Neural crest cell (in vitro differentiated cells): ENCODE measurements around the gene KCTD17. TPM values are rescaled to one million over a fixed set of nuclear protein-coding genes. Genes with fewer than 3 reads are reported as not detected.

Experiments
- DNase-seq: peaks from one replicate; pipeline ENCODE4 v3.0.0; 2021; ENCODE audit warnings: low read depth, mixed read lengths, low spot score
- H3K27ac Mint-ChIP-seq: one replicate; pipeline ENCODE4 v1.8.0; 2021; ENCODE audit warnings: mild to moderate bottlenecking, mixed read lengths; ENCODE audit not compliant: unreplicated experiment
- H3K27me3 Mint-ChIP-seq: 2 replicates; pipeline ENCODE4 v1.8.0; 2021; ENCODE audit warnings: low read depth, mild to moderate bottlenecking, mixed read lengths
- H3K36me3 Mint-ChIP-seq: 2 replicates; pipeline ENCODE4 v1.8.0; 2021; ENCODE audit warnings: low read depth, mild to moderate bottlenecking, mixed read lengths
- H3K4me1 Mint-ChIP-seq: 2 replicates; pipeline ENCODE4 v1.8.0; 2021; ENCODE audit warnings: mixed read lengths
- H3K4me3 Mint-ChIP-seq: one replicate; pipeline ENCODE4 v1.8.0; 2021; ENCODE audit warnings: mild to moderate bottlenecking, mixed read lengths
- H3K9me3 Mint-ChIP-seq: 2 replicates; pipeline ENCODE4 v1.8.0; 2021; ENCODE audit warnings: mixed read lengths
- total RNA-seq: library from RNA; stranded (reverse); gene quantifications from 2 replicates; pipeline ENCODE4 v1.2.1, GENCODE V29; 2021
- TF ChIP-seq, protein P1 (sequence below): fragments of 200-600 bp; sonication (generic); conservative IDR thresholded peaks from 2 replicates; pipeline ENCODE4 v1.5.0; 2021; ENCODE audit warnings: antibody characterized with exemption, mild to moderate bottlenecking

Gene KCTD17
- total RNA-seq, 1 donor from 2014 or later: 95.8 TPM

DNA sequence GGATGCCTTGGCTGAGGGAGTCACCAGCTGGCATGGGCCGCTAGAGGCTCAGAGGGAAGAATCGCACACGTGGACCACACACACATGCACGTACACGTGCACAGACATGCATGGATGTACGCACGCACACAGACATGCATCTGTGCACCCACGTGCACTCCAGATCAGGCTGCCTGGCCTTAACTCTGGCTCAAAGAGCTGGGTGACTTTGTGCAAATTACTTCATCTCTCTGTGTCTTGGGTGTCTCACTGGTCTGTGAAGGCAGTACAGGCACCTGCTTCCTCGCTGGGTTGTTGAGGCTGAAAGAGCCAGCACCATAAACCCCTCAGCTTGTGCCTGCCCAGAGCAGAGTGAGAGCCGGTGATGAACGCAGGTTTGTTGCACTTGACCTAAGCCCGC, 29.3 kb downstream of the KCTD17 start:
- no peak for DNase-seq
- Mint-ChIP-seq H3K4me3 (no peak overlapping the region), H3K4me1 (no peaks in the 10 kb centered on the region), H3K27me3 (peaks cover 18% of the 10 kb centered on the region), H3K9me3 (no peaks in the 10 kb centered on the region), H3K27ac (no peak overlapping the region), H3K36me3 (no peaks in the 10 kb centered on the region)
- TF ChIP-seq, protein P1, sequence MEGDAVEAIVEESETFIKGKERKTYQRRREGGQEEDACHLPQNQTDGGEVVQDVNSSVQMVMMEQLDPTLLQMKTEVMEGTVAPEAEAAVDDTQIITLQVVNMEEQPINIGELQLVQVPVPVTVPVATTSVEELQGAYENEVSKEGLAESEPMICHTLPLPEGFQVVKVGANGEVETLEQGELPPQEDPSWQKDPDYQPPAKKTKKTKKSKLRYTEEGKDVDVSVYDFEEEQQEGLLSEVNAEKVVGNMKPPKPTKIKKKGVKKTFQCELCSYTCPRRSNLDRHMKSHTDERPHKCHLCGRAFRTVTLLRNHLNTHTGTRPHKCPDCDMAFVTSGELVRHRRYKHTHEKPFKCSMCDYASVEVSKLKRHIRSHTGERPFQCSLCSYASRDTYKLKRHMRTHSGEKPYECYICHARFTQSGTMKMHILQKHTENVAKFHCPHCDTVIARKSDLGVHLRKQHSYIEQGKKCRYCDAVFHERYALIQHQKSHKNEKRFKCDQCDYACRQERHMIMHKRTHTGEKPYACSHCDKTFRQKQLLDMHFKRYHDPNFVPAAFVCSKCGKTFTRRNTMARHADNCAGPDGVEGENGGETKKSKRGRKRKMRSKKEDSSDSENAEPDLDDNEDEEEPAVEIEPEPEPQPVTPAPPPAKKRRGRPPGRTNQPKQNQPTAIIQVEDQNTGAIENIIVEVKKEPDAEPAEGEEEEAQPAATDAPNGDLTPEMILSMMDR: no peak

DNA sequence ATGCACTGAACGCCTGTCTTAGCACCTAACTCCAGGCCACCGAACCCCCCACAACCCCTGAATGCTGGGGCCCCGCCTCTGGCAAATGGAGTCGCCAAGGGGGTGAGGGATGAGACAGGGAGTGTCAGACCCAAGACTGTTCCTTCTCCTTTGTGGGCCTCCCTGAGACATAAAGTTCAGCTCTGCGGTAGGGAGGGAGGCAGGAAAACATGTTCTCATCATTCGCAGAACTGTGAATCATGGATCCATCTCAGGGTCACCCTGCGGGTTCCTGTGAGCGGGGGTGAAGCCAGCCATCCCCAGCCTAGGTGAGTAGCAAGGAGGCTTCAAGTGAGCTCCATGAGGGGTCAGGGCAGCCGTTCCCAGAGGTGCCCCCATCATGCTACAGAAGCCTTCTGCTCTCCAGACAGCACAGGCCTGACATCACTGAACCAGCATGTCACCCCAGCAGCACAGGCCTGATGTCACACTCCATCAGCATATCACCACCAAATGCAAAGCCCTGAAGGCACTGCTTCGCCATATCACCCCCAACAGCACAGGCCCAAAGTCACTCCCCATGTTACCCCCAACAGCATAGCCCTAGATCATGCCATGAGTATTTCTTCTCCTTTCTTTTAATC, 30.8 kb downstream of the KCTD17 start:
- H3K27ac Mint-ChIP-seq: no peak overlapping the region
- TF ChIP-seq, protein P1: no peak

GRCh38 chr22:37083914-37084313, 32.4 kb downstream of the KCTD17 start:
- DNase-seq: no peak
- Mint-ChIP-seq H3K27me3 (peaks cover 11% of the 10 kb centered on the region), H3K4me1 (no peaks in the 10 kb centered on the region), H3K9me3 (no peaks in the 10 kb centered on the region), H3K36me3 (no peaks in the 10 kb centered on the region), H3K4me3 (no peak overlapping the region), H3K27ac (no peak overlapping the region)
- TF ChIP-seq, protein P1: no peak

More for the DNA sequence above, 30.8 kb downstream of the KCTD17 start:
- Mint-ChIP-seq H3K4me3 (no peak overlapping the region), H3K9me3 (no peaks in the 10 kb centered on the region), H3K36me3 (no peaks in the 10 kb centered on the region), H3K4me1 (no peaks in the 10 kb centered on the region), H3K27me3 (peaks cover 13% of the 10 kb centered on the region)
- DNase-seq: no peak

GRCh38 chr22:37084385-37084784, 32.8 kb downstream of the KCTD17 start:
- Mint-ChIP-seq H3K4me1 (no peaks in the 10 kb centered on the region), H3K4me3 (no peak overlapping the region), H3K36me3 (no peaks in the 10 kb centered on the region), H3K27ac (no peak overlapping the region), H3K27me3 (peaks cover 9% of the 10 kb centered on the region), H3K9me3 (no peaks in the 10 kb centered on the region)
- no peak for DNase-seq
- TF ChIP-seq, protein P1: no peak

- H3K4me1 Mint-ChIP-seq: no peaks in the 10 kb centered on the region
- peaks cover 11% of the 10 kb centered on the region for H3K27me3 Mint-ChIP-seq
- no peak for DNase-seq
- H3K36me3 Mint-ChIP-seq: no peaks in the 10 kb centered on the region
- H3K9me3 Mint-ChIP-seq: no peaks in the 10 kb centered on the region
- no peak overlapping the region for H3K4me3 Mint-ChIP-seq
- no peak overlapping the region for H3K27ac Mint-ChIP-seq
- TF ChIP-seq, protein P1: no peak
These were observed 34.6 kb downstream of the KCTD17 start for GRCh38 chr22:37086184-37086583.
